GM23338 (cell line): ENCODE data around the gene CREB1. TPM values are rescaled to one million over a fixed set of nuclear protein-coding genes. Genes with fewer than 3 reads are reported as not detected.

Experiments
- ATAC-seq: fragments of 200-7000 bp; cut with Tn5 transposase; 3 replicates; pipeline ENCODE4 v1.9.1; 2020
- DNase-seq: peaks from one replicate; pipeline ENCODE4 v3.0.0-alpha.2; 2015; ENCODE audit warnings: low spot score
- H2AFZ ChIP-seq: fragments of 200-600 bp; sonication (generic); 2 replicates; pipeline ENCODE4 v1.8.0; 2016; ENCODE audit warnings: antibody characterized with exemption, mild to moderate bottlenecking, moderate library complexity
- H3F3A ChIP-seq: fragments of 200-600 bp; sonication (generic); replicated peaks from 2 replicates; pipeline ENCODE4 v1.8.0; 2017; ENCODE audit warnings: antibody characterized with exemption, mixed run types, low read depth
- H3K27ac ChIP-seq: fragments of 200-600 bp; sonication (generic); 2 replicates; pipeline ENCODE4 v1.6.1; 2016; ENCODE audit warnings: low read depth
- H3K27me3 ChIP-seq: fragments of 200-600 bp; sonication (generic); 2 replicates; pipeline ENCODE4 v1.8.0; 2016; ENCODE audit warnings: mild to moderate bottlenecking, mixed run types, moderate library complexity; ENCODE audit not compliant: insufficient read depth
- H3K36me3 ChIP-seq: fragments of 200-600 bp; sonication (generic); 2 replicates; pipeline ENCODE4 v1.8.0; 2016; ENCODE audit warnings: mild to moderate bottlenecking; ENCODE audit not compliant: insufficient read depth
- H3K4me1 ChIP-seq: fragments of 200-600 bp; sonication (generic); 2 replicates; pipeline ENCODE4 v1.8.0; 2016; ENCODE audit warnings: mild to moderate bottlenecking, moderate library complexity; ENCODE audit not compliant: insufficient read depth
- H3K4me2 ChIP-seq: fragments of 200-600 bp; sonication (generic); 2 replicates; pipeline ENCODE4 v1.7.1; 2017; ENCODE audit warnings: mixed run types
- H3K4me3 ChIP-seq: fragments of 200-600 bp; sonication (generic); 2 replicates; pipeline ENCODE4 v1.6.1; 2016; ENCODE audit warnings: mixed run types
- H3K79me2 ChIP-seq: fragments of 200-600 bp; sonication (generic); replicated peaks from 2 replicates; pipeline ENCODE4 v1.8.0; 2017; ENCODE audit warnings: mild to moderate bottlenecking; ENCODE audit not compliant: insufficient read depth
- H3K9me2 ChIP-seq: fragments of 200-600 bp; sonication (generic); 2 replicates; pipeline ENCODE4 v1.8.0; 2017; ENCODE audit not compliant: insufficient read depth
- H4K20me1 ChIP-seq: fragments of 200-600 bp; sonication (generic); replicated peaks from 2 replicates; pipeline ENCODE4 v1.8.0; 2017; ENCODE audit warnings: mild to moderate bottlenecking; ENCODE audit not compliant: insufficient read depth
- H3K27ac Mint-ChIP-seq: 2 replicates; pipeline ENCODE4 v1.8.0; 2020; ENCODE audit warnings: inconsistent platforms, mild to moderate bottlenecking, moderate library complexity, mixed read lengths
- H3K27me3 Mint-ChIP-seq: 3 replicates; pipeline ENCODE4 v1.8.0; 2022; ENCODE audit warnings: low read depth, mild to moderate bottlenecking, moderate library complexity, mixed read lengths, inconsistent platforms; ENCODE audit not compliant: insufficient read depth, poor library complexity
- H3K36me3 Mint-ChIP-seq: 3 replicates; pipeline ENCODE4 v1.8.0; 2021; ENCODE audit warnings: low read depth, mild to moderate bottlenecking, inconsistent platforms, moderate library complexity, mixed read lengths
- H3K4me1 Mint-ChIP-seq: 3 replicates; pipeline ENCODE4 v1.8.0; 2020; ENCODE audit warnings: mild to moderate bottlenecking, inconsistent platforms, mixed read lengths
- H3K4me3 Mint-ChIP-seq: 3 replicates; pipeline ENCODE4 v1.8.0; 2021; ENCODE audit warnings: moderate library complexity, mild to moderate bottlenecking, inconsistent platforms, mixed read lengths
- H3K9me3 Mint-ChIP-seq: 3 replicates; pipeline ENCODE4 v1.8.0; 2020; ENCODE audit warnings: moderate library complexity, mild to moderate bottlenecking, inconsistent platforms, mixed read lengths
- CREB1 ChIP-seq: fragments of 250-450 bp; sonication (Bioruptor Pico); IDR thresholded peaks from 2 replicates; pipeline ENCODE4 v1.5.0; 2020; ENCODE audit warnings: low read depth, mild to moderate bottlenecking, moderate library complexity
- CTCF ChIP-seq, 2 experiments: fragments of 200-600 bp in 1 of 2; sonication (generic) in 1 of 2; conservative IDR thresholded peaks; 2 replicates each; pipeline versions ENCODE4 v1.5.1 to v1.6.1; 2016 to 2017; ENCODE audit warnings: antibody characterized with exemption in 2 of 2, low read depth in 2 of 2, mild to moderate bottlenecking in 2 of 2, moderate library complexity in 1 of 2
- EZH2 ChIP-seq: fragments of 200-600 bp; sonication (generic); IDR thresholded peaks from one replicate; pipeline ENCODE4 v1.8.0; 2017; ENCODE audit warnings: antibody characterized with exemption, mild to moderate bottlenecking, low read depth; ENCODE audit not compliant: unreplicated experiment
- EZH2phosphoT487 ChIP-seq: fragments of 200-600 bp; sonication (generic); IDR thresholded peaks from one replicate; pipeline ENCODE4 v1.8.1; 2018; ENCODE audit warnings: antibody characterized with exemption; ENCODE audit not compliant: unreplicated experiment
- JUNB ChIP-seq: IDR thresholded peaks from one replicate; pipeline ENCODE4 v1.6.1; 2016; ENCODE audit warnings: antibody characterized with exemption; ENCODE audit not compliant: unreplicated experiment
- NANOG ChIP-seq: IDR thresholded peaks from 2 replicates; pipeline ENCODE4 v1.6.1; 2016; ENCODE audit warnings: antibody characterized with exemption, borderline replicate concordance
- POLR2AphosphoS5 ChIP-seq: IDR thresholded peaks from 2 replicates; pipeline ENCODE4 v1.6.1; 2016; ENCODE audit warnings: antibody characterized with exemption, low read depth
- STAT1 ChIP-seq: IDR thresholded peaks from one replicate; pipeline ENCODE4 v1.6.1; 2016; ENCODE audit warnings: antibody characterized with exemption; ENCODE audit not compliant: unreplicated experiment
- ZNF114 ChIP-seq: fragments of 250-450 bp; sonication (Bioruptor Pico); IDR thresholded peaks from 2 replicates; pipeline ENCODE4 v1.5.0; 2020; ENCODE audit warnings: mild to moderate bottlenecking, moderate library complexity
- ZNF331 ChIP-seq: fragments of 250-450 bp; sonication (Bioruptor Pico); IDR thresholded peaks from 2 replicates; pipeline ENCODE4 v1.5.0; 2020; ENCODE audit warnings: low read depth, mild to moderate bottlenecking, moderate library complexity
- ZNF462 ChIP-seq: fragments of 250-450 bp; sonication (Bioruptor Pico); IDR thresholded peaks from 2 replicates; pipeline ENCODE4 v1.5.0; 2020; ENCODE audit warnings: mild to moderate bottlenecking, moderate library complexity
- polyA plus RNA-seq: library from polyadenylated mRNA; unstranded; fragments of >200 nt; fragmentation: Nextera tagmentation; extraction: Ambion mirVana; gene quantifications from 2 replicates; pipeline ENCODE4 v1.2.1, GENCODE V29; 2016
- total RNA-seq: library from RNA; depleted of rRNA; stranded (reverse); fragments of >200 nt; shearing (Covaris generic); gene quantifications from 2 replicates; pipeline ENCODE4 v1.2.3, GENCODE V29; 2014
- TF ChIP-seq, protein P1 (sequence below): IDR thresholded peaks from one replicate; pipeline ENCODE4 v1.6.1; 2018; ENCODE audit warnings: antibody characterized with exemption; ENCODE audit not compliant: unreplicated experiment
- TF ChIP-seq, protein P2 (sequence below): IDR thresholded peaks from 2 replicates; pipeline ENCODE4 v1.6.1; 2016; ENCODE audit warnings: antibody characterized with exemption

CREB1 gene
- total and polyA plus RNA-seq, 2 experiments from 2014 or later: 40.3 to 104 TPM

- ATAC-seq: no peak
- H4K20me1 ChIP-seq: no peaks in the 10 kb centered on the region
- no peaks in the 10 kb centered on the region for H3K9me2 ChIP-seq
- no peak overlapping the region for H3K4me3 ChIP-seq
- H2AFZ ChIP-seq: no peak overlapping the region
- no peaks in the 10 kb centered on the region for H3K4me1 ChIP-seq
- DNase-seq: no peak
- TF ChIP-seq, protein P1, sequence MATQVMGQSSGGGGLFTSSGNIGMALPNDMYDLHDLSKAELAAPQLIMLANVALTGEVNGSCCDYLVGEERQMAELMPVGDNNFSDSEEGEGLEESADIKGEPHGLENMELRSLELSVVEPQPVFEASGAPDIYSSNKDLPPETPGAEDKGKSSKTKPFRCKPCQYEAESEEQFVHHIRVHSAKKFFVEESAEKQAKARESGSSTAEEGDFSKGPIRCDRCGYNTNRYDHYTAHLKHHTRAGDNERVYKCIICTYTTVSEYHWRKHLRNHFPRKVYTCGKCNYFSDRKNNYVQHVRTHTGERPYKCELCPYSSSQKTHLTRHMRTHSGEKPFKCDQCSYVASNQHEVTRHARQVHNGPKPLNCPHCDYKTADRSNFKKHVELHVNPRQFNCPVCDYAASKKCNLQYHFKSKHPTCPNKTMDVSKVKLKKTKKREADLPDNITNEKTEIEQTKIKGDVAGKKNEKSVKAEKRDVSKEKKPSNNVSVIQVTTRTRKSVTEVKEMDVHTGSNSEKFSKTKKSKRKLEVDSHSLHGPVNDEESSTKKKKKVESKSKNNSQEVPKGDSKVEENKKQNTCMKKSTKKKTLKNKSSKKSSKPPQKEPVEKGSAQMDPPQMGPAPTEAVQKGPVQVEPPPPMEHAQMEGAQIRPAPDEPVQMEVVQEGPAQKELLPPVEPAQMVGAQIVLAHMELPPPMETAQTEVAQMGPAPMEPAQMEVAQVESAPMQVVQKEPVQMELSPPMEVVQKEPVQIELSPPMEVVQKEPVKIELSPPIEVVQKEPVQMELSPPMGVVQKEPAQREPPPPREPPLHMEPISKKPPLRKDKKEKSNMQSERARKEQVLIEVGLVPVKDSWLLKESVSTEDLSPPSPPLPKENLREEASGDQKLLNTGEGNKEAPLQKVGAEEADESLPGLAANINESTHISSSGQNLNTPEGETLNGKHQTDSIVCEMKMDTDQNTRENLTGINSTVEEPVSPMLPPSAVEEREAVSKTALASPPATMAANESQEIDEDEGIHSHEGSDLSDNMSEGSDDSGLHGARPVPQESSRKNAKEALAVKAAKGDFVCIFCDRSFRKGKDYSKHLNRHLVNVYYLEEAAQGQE: no peak
- TF ChIP-seq CTCF (conservative IDR thresholded peaks at IDR 0.05; ENCODE audit: low read depth in 2 of 2): no peak
- TF ChIP-seq ZNF462 (CRISPR knock-in tag): no peak
- TF ChIP-seq NANOG: no peak
- TF ChIP-seq EZH2phosphoT487: no peak
- TF ChIP-seq ZNF114 (CRISPR knock-in tag): no peak
- TF ChIP-seq STAT1: no peak
- TF ChIP-seq EZH2: no peak
- TF ChIP-seq, protein P2, sequence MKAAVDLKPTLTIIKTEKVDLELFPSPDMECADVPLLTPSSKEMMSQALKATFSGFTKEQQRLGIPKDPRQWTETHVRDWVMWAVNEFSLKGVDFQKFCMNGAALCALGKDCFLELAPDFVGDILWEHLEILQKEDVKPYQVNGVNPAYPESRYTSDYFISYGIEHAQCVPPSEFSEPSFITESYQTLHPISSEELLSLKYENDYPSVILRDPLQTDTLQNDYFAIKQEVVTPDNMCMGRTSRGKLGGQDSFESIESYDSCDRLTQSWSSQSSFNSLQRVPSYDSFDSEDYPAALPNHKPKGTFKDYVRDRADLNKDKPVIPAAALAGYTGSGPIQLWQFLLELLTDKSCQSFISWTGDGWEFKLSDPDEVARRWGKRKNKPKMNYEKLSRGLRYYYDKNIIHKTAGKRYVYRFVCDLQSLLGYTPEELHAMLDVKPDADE: no peak
- TF ChIP-seq JUNB: no peak
- no peak for TF ChIP-seq CREB1 (CRISPR knock-in tag)
- TF ChIP-seq POLR2AphosphoS5: no peak
- no peak for TF ChIP-seq ZNF331
- Mint-ChIP-seq H3K9me3 (peaks cover 3% of the 10 kb centered on the region; the same call in 1 of the 3 replicates), H3K36me3 (peaks cover 4% of the 10 kb centered on the region; the same call in 2 of the 3 replicates), H3K27me3 (no peaks in the 10 kb centered on the region), H3K27ac (no peak overlapping the region), H3K4me1 (peaks cover 6% of the 10 kb centered on the region), H3K4me3 (no peak overlapping the region)
- no peaks in the 10 kb centered on the region; the same call in 1 of the 2 replicates for H3K36me3 ChIP-seq
- H3K79me2 ChIP-seq: no peaks in the 10 kb centered on the region
- no peaks in the 10 kb centered on the region for H3F3A ChIP-seq
- H3K27ac ChIP-seq: no peak overlapping the region
- no peak overlapping the region for H3K4me2 ChIP-seq
- no peaks in the 10 kb centered on the region for H3K27me3 ChIP-seq
Observed at GRCh38 chr2:207514451-207514850, 15.3 kb upstream of the CREB1 start.
